EH (cell line): ENCODE measurements around the gene PRRT4.
A peak's percentile ranks its signal among the peaks of the same experiment; 100 is the strongest.

Source experiments
- DNase-seq: peaks from one replicate; pipeline ENCODE4 v3.0.0-alpha.2; 2015; ENCODE audit warnings: low read depth

The PRRT4 gene

GRCh38 chr7:128395748-128396147, 34.3 kb upstream of the PRRT4 start:
- DNase-seq: no peak

GRCh38 chr7:128394904-128395496, 33.5 kb upstream of the PRRT4 start:
- DNase-seq: no peak

GRCh38 chr7:128393526-128394330, 32.2 kb upstream of the PRRT4 start:
- DNase-seq: no peak

GRCh38 chr7:128392446-128393327, 31.2 kb upstream of the PRRT4 start:
- DNase-seq: no peak

GRCh38 chr7:128391805-128392204, 30.3 kb upstream of the PRRT4 start:
- DNase-seq: no peak

- no peak for DNase-seq
Observed at GRCh38 chr7:128390871-128391565, 29.5 kb upstream of the PRRT4 start.

- no peak for DNase-seq
Observed at GRCh38 chr7:128389618-128390329, 28.3 kb upstream of the PRRT4 start.

- no peak for DNase-seq
Observed at GRCh38 chr7:128389085-128389617, 27.7 kb upstream of the PRRT4 start.

- DNase-seq: no peak
Observed at GRCh38 chr7:128388145-128388485, 26.6 kb upstream of the PRRT4 start.

- DNase-seq: peak; percentile 76
Observed at GRCh38 chr7:128387216-128388144, 26.0 kb upstream of the PRRT4 start.

GRCh38 chr7:128385988-128386925, 24.8 kb upstream of the PRRT4 start:
- DNase-seq: no peak

- DNase-seq: no peak
Observed at GRCh38 chr7:128384726-128385125, 23.2 kb upstream of the PRRT4 start.

GRCh38 chr7:128383776-128384175, 22.3 kb upstream of the PRRT4 start:
- DNase-seq: no peak

GRCh38 chr7:128381161-128381821, 19.8 kb upstream of the PRRT4 start:
- no peak for DNase-seq

- DNase-seq: no peak
Observed at GRCh38 chr7:128380483-128381106, 19.1 kb upstream of the PRRT4 start.

GRCh38 chr7:128379900-128380479, 18.5 kb upstream of the PRRT4 start:
- DNase-seq: no peak

GRCh38 chr7:128378637-128379036, 17.1 kb upstream of the PRRT4 start:
- DNase-seq: no peak

GRCh38 chr7:128376077-128376476, 14.6 kb upstream of the PRRT4 start:
- no peak for DNase-seq
